IPS DF 4.7 (cell line): ENCODE data around the gene PRDM11.

Source experiments
- DNase-seq: peaks from one replicate; pipeline ENCODE4 v3.0.0-alpha.2; 2013; ENCODE audit warnings: low spot score; ENCODE audit errors: extremely low read depth

The PRDM11 gene

GRCh38 chr11:45209000-45209879, 62.8 kb downstream of the PRDM11 start:
- no peak for DNase-seq

- no peak for DNase-seq
Observed at GRCh38 chr11:45209891-45210699, 63.7 kb downstream of the PRDM11 start.

- no peak for DNase-seq
Observed at GRCh38 chr11:45210846-45211245, 64.4 kb downstream of the PRDM11 start.

GRCh38 chr11:45211732-45212131, 65.3 kb downstream of the PRDM11 start:
- no peak for DNase-seq

GRCh38 chr11:45212566-45213315, 66.3 kb downstream of the PRDM11 start:
- DNase-seq, result no peak

GRCh38 chr11:45213316-45213665, 66.9 kb downstream of the PRDM11 start:
- DNase-seq, result no peak

- DNase-seq, result no peak
Observed at GRCh38 chr11:45213717-45214116, 67.3 kb downstream of the PRDM11 start.

- no peak for DNase-seq
Observed at GRCh38 chr11:45215098-45215865, 68.8 kb downstream of the PRDM11 start.

- DNase-seq, result no peak
Observed at GRCh38 chr11:45216031-45216430, 69.6 kb downstream of the PRDM11 start.

GRCh38 chr11:45216901-45217300, 70.5 kb downstream of the PRDM11 start:
- no peak for DNase-seq

- DNase-seq, result no peak
Observed at GRCh38 chr11:45217991-45218390, 71.6 kb downstream of the PRDM11 start.

- DNase-seq, result no peak
Observed at GRCh38 chr11:45218705-45219104, 72.3 kb downstream of the PRDM11 start.

GRCh38 chr11:45219411-45219810, 73.0 kb downstream of the PRDM11 start:
- DNase-seq, result no peak

GRCh38 chr11:45223496-45223895, 77.1 kb downstream of the PRDM11 start:
- no peak for DNase-seq

GRCh38 chr11:45224766-45225165, 78.3 kb downstream of the PRDM11 start:
- DNase-seq, result no peak

GRCh38 chr11:45225277-45225676, 78.8 kb downstream of the PRDM11 start:
- DNase-seq, result no peak

GRCh38 chr11:45225961-45226871, 79.8 kb downstream of the PRDM11 start:
- no peak for DNase-seq

- no peak for DNase-seq
Observed at GRCh38 chr11:45226901-45227300, 80.5 kb downstream of the PRDM11 start.

- no peak for DNase-seq
Observed at GRCh38 chr11:45227836-45228235, 81.4 kb downstream of the PRDM11 start.

- DNase-seq, result no peak
Observed at GRCh38 chr11:45229401-45230020, 83.1 kb downstream of the PRDM11 start.
